HL-60 (cell line): ENCODE measurements around the gene ALKBH7.
"Not testable (repeated sequence)": the region's sequence is repeated elsewhere in the genome, so short reads cannot be mapped to it uniquely, and the experiment has no call there.

Experiments used
- DNase-seq, 2 experiments: peaks; one replicate each; pipeline ENCODE4 v3.0.0-alpha.2; 2010 to 2020; ENCODE audit warnings: low read depth in 1 of 2, low spot score in 1 of 2
- H3K27ac ChIP-seq: fragments of 250-450 bp; sonication (Bioruptor Pico); replicated peaks from 2 replicates; pipeline ENCODE4 v1.5.1; 2020; ENCODE audit warnings: mild to moderate bottlenecking, moderate library complexity
- H3K27me3 ChIP-seq: fragments of 250-450 bp; sonication (Bioruptor Pico); 2 replicates; pipeline ENCODE4 v1.5.1; 2021; ENCODE audit warnings: mild to moderate bottlenecking, moderate library complexity; ENCODE audit not compliant: insufficient read depth, poor library complexity, severe bottlenecking
- H3K4me3 ChIP-seq: replicated peaks from 2 replicates; pipeline ENCODE4 v1.5.1; 2011; ENCODE audit warnings: mild to moderate bottlenecking, control low read depth, low read length; ENCODE audit not compliant: insufficient read depth
- CTCF ChIP-seq: IDR thresholded peaks from one replicate; pipeline ENCODE4 v1.5.1; 2011; ENCODE audit warnings: low read length, control low read depth, inconsistent platforms; ENCODE audit not compliant: insufficient read depth
- GABPA ChIP-seq: IDR thresholded peaks from 2 replicates; pipeline ENCODE4 v1.6.1; 2012; ENCODE audit warnings: low read depth
- POLR2AphosphoS5 ChIP-seq: IDR thresholded peaks from 2 replicates; pipeline ENCODE4 v1.6.1; 2012; ENCODE audit warnings: low read depth
- REST ChIP-seq: IDR thresholded peaks from 2 replicates; pipeline ENCODE4 v1.6.1; 2012; ENCODE audit warnings: low read depth; ENCODE audit not compliant: insufficient replicate concordance
- SPI1 ChIP-seq: IDR thresholded peaks from 2 replicates; pipeline ENCODE4 v1.6.1; 2012; ENCODE audit warnings: low read depth, mild to moderate bottlenecking, borderline replicate concordance

ALKBH7 gene

DNA sequence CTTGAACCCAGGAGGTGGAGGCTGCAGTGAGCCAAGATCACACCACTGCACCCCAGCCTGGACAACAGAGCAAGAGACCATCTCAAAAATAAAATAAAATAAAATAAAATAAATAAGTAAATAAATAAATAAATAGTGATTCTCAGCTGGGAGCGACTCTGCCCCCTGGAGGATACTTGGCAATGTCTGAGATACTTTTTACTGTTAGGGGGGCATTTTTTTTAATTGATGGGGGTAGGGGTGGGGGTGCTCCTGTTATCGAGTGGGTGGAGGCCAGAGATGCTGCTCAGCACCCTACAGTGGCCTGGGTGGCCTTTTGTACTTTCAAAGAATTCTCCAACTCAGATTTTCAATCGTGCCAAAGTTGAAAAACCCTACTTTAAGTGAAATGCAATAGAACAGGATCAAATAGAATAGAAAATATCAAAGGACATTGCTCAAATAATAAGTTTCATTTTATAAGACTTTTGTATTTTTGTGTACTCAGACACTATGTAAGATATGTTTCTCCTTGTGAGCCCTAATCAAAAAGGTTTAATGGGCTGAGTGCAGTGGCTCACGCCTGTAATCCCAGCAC is 18.4 kb upstream of the ALKBH7 start:
- Histone ChIP-seq H3K4me3 (no peak overlapping the region), H3K27ac (no peak overlapping the region), H3K27me3 (no peaks in the 10 kb centered on the region)
- TF ChIP-seq SPI1 (no peak), POLR2AphosphoS5 (no peak), REST (no peak), GABPA (no peak), CTCF (no peak)
- no peak for DNase-seq

- not testable (repeated sequence) for H3K27ac ChIP-seq, H3K27me3 ChIP-seq, DNase-seq, H3K4me3 ChIP-seq
Observed at GRCh38 chr19:6355321-6356040, 17.1 kb upstream of the ALKBH7 start.

DNA sequence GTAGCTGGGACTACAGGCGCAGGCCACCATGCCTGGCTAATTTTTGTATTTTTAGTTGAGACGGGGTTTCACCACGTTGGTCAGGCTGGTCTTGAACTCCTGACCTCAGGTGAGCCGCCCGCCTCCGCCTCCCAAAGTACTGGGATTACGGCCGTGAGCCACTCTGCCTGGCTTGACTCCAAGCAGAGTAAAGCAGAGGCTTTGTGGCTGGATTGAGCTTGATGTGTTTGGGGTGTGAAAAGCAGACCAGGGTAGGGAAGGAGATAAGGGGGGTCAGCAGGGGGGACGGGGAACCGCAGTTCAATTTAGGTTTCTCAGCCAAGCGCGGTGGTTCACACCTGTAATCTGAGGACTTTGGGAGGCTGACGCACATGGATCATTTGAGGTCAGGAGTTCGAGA is 15.4 kb upstream of the ALKBH7 start:
- Histone ChIP-seq H3K27me3 (no peaks in the 10 kb centered on the region), H3K4me3 (no peak overlapping the region), H3K27ac (no peak overlapping the region)
- DNase-seq = no peak
- TF ChIP-seq SPI1 = no peak
- TF ChIP-seq GABPA = no peak
- TF ChIP-seq REST = no peak
- no peak for TF ChIP-seq POLR2AphosphoS5
- no peak for TF ChIP-seq CTCF

GRCh38 chr19:6358003-6358402 is 14.6 kb upstream of the ALKBH7 start:
- no peak for DNase-seq
- TF ChIP-seq CTCF = no peak
- TF ChIP-seq REST = no peak
- no peak for TF ChIP-seq POLR2AphosphoS5
- TF ChIP-seq SPI1 = no peak

More at GRCh38 chr19:6358003-6358402, 14.6 kb upstream of the ALKBH7 start:
- Histone ChIP-seq H3K27me3 (no peaks in the 10 kb centered on the region), H3K27ac (no peak overlapping the region), H3K4me3 (no peak overlapping the region)
